Astrocyte of the cerebellum (primary cell): ENCODE measurements around the gene DSC2.
"Not testable (repeated sequence)": the region's sequence is repeated elsewhere in the genome, so short reads cannot be mapped to it uniquely, and the experiment has no call there.

Experiments used
- DNase-seq: peaks from one replicate; pipeline ENCODE4 v3.0.0-alpha.2; 2011; ENCODE audit warnings: low read depth
- H3K4me3 ChIP-seq: 2 replicates; pipeline ENCODE4 v1.5.1; 2011; ENCODE audit warnings: mild to moderate bottlenecking, low read depth, low read length, moderate library complexity
- CTCF ChIP-seq: IDR thresholded peaks from 2 replicates; pipeline ENCODE4 v1.5.1; 2012; ENCODE audit warnings: low read length, low read depth, moderate library complexity, mild to moderate bottlenecking; ENCODE audit errors: missing control alignments
- in situ Hi-C: cut with HindIII; loops from 2 replicates; pipeline ENCODE4 v1.10.0; 2017; ENCODE audit warnings: low sequenced_read_pairs

DSC2 gene

GRCh38 chr18:31015715-31016434 lies 86.3 kb downstream of the DSC2 start:
- no peak overlapping the region for H3K4me3 ChIP-seq
- DNase-seq: no peak
- no peak for TF ChIP-seq CTCF
- in situ Hi-C loops: no loop called here

- in situ Hi-C loops, H3K4me3 ChIP-seq: not testable (repeated sequence)
- DNase-seq: peak; percentile 62
Measured at GRCh38 chr18:31011455-31011854, 90.8 kb downstream of the DSC2 start.

GRCh38 chr18:31010601-31011000 lies 91.6 kb downstream of the DSC2 start:
- in situ Hi-C loops: no loop called here
- DNase-seq: no peak
- no peak overlapping the region for H3K4me3 ChIP-seq
- TF ChIP-seq CTCF: no peak
